Measurements from ENCODE around the gene ZNF598.

GRCh38 chr16:1990351-1991134 is 19.1 kb downstream of the ZNF598 start:
- TF ChIP-seq, protein P1, sequence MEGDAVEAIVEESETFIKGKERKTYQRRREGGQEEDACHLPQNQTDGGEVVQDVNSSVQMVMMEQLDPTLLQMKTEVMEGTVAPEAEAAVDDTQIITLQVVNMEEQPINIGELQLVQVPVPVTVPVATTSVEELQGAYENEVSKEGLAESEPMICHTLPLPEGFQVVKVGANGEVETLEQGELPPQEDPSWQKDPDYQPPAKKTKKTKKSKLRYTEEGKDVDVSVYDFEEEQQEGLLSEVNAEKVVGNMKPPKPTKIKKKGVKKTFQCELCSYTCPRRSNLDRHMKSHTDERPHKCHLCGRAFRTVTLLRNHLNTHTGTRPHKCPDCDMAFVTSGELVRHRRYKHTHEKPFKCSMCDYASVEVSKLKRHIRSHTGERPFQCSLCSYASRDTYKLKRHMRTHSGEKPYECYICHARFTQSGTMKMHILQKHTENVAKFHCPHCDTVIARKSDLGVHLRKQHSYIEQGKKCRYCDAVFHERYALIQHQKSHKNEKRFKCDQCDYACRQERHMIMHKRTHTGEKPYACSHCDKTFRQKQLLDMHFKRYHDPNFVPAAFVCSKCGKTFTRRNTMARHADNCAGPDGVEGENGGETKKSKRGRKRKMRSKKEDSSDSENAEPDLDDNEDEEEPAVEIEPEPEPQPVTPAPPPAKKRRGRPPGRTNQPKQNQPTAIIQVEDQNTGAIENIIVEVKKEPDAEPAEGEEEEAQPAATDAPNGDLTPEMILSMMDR (conservative IDR thresholded peaks at IDR 0.05; ENCODE audit: low read depth in 2 of 2) = no peak
- TF ChIP-seq REST (IDR thresholded peaks at IDR 0.05; ENCODE audit: unreplicated experiment) = no peak
- TF ChIP-seq EZH2 (IDR thresholded peaks at IDR 0.05; ENCODE audit: low read depth, unreplicated experiment) = peak; percentile 40
- no peak for TF ChIP-seq EZH2phosphoT487 (IDR thresholded peaks at IDR 0.05; ENCODE audit: unreplicated experiment)

All from GM23338 (cell line).